Cardiac fibroblast (primary cell): ENCODE results near the gene TXNL4A.
"Not testable (repeated sequence)": the region's sequence is repeated elsewhere in the genome, so short reads cannot be mapped to it uniquely, and the experiment has no call there.

Experiments
- DNase-seq, 2 donors: peaks; one replicate each; pipeline versions ENCODE4 v3.0.0 to v3.0.0-alpha.2; 2010; ENCODE audit warnings: low read depth in 2 of 2
- H3K4me3 ChIP-seq, 2 donors: replicated peaks in 1 of 2; 1 replicate in 1 of 2; 2 replicates in 1 of 2; pipeline ENCODE4 v1.5.1; 2011; ENCODE audit warnings: low read depth in 2 of 2, low read length in 2 of 2, mild to moderate bottlenecking in 2 of 2, moderate library complexity in 1 of 2
- CTCF ChIP-seq: IDR thresholded peaks from one replicate; pipeline ENCODE4 v1.5.1; 2011; ENCODE audit warnings: low read depth, mild to moderate bottlenecking, low read length, inconsistent platforms

TXNL4A gene

GRCh38 chr18:80009661-80010550, 21.5 kb upstream of the TXNL4A start:
- DNase-seq = peak; percentile 98
- no peak overlapping the region for H3K4me3 ChIP-seq
- no peak for TF ChIP-seq CTCF

- DNase-seq = no peak
- TF ChIP-seq CTCF = no peak
Measured at GRCh38 chr18:80006724-80007123, 18.4 kb upstream of the TXNL4A start.

GRCh38 chr18:80004600-80005342, 16.4 kb upstream of the TXNL4A start:
- H3K4me3 ChIP-seq = no peak overlapping the region
- no peak for DNase-seq
- no peak for TF ChIP-seq CTCF

More at GRCh38 chr18:80006724-80007123, 18.4 kb upstream of the TXNL4A start:
- H3K4me3 ChIP-seq = no peak overlapping the region

- DNase-seq = no peak
- no peak overlapping the region for H3K4me3 ChIP-seq
- no peak for TF ChIP-seq CTCF
Measured at GRCh38 chr18:80002468-80002867, 14.1 kb upstream of the TXNL4A start.

- DNase-seq = no peak
- H3K4me3 ChIP-seq = no peak overlapping the region
- TF ChIP-seq CTCF = no peak
Measured at GRCh38 chr18:80000877-80001276, 12.5 kb upstream of the TXNL4A start.

GRCh38 chr18:79999701-80000100, 11.3 kb upstream of the TXNL4A start:
- H3K4me3 ChIP-seq = not testable (repeated sequence)
- peak in 1 of 2 donors; percentile 44 for DNase-seq

GRCh38 chr18:79991494-79991893, 3.1 kb upstream of the TXNL4A start:
- TF ChIP-seq CTCF = no peak
- no peak for DNase-seq
- H3K4me3 ChIP-seq = no peak overlapping the region
